Left ventricle myocardium inferior (tissue), 1 donor: Measurements from ENCODE around the gene TRIM29. TPM values are rescaled to one million over a fixed set of nuclear protein-coding genes. Genes with fewer than 3 reads are reported as not detected.

Experiments used
- DNase-seq: peaks from one replicate; pipeline ENCODE4 v3.0.0-alpha.2; 2020
- H3K27ac ChIP-seq: fragments of 200-600 bp; replicated peaks from 2 replicates; pipeline ENCODE4 v1.8.0; 2021
- H3K27me3 ChIP-seq: fragments of 200-600 bp; 2 replicates; pipeline ENCODE4 v1.8.0; 2021; ENCODE audit warnings: low read depth
- H3K36me3 ChIP-seq: fragments of 200-600 bp; 2 replicates; pipeline ENCODE4 v1.8.0; 2021
- H3K4me1 ChIP-seq: fragments of 200-600 bp; 2 replicates; pipeline ENCODE4 v1.8.0; 2021
- H3K4me3 ChIP-seq: fragments of 200-600 bp; 2 replicates; pipeline ENCODE4 v1.8.0; 2021; ENCODE audit warnings: mild to moderate bottlenecking, moderate library complexity
- H3K9me3 ChIP-seq: fragments of 200-600 bp; replicated peaks from 2 replicates; pipeline ENCODE4 v1.8.0; 2021
- intact Hi-C: fragments of 100-400 bp; cut with micrococcal nuclease; formaldehyde crosslinking; loops from one replicate; pipeline ENCODE4 v1.11.0; 2022
- total RNA-seq: library from RNA; stranded (reverse); fragmentation: NEBNext Ultra II Directional; extraction: Animal tissue kit (Norgen Biotek cat#: 25700); gene quantifications from one replicate; pipeline ENCODE4 v1.2.1, GENCODE V29; 2021
- TF ChIP-seq, protein P1 (sequence below): fragments of 200-600 bp; IDR thresholded peaks from 2 replicates; pipeline ENCODE4 v1.8.0; 2021; ENCODE audit warnings: antibody characterized with exemption, mild to moderate bottlenecking, borderline replicate concordance
- donor health status: DM: no; HTN: yes; CAD: no; lungs with severe emphysema.

Gene TRIM29
- total RNA-seq, 1 donor from 2014 or later, result not detected

DNA sequence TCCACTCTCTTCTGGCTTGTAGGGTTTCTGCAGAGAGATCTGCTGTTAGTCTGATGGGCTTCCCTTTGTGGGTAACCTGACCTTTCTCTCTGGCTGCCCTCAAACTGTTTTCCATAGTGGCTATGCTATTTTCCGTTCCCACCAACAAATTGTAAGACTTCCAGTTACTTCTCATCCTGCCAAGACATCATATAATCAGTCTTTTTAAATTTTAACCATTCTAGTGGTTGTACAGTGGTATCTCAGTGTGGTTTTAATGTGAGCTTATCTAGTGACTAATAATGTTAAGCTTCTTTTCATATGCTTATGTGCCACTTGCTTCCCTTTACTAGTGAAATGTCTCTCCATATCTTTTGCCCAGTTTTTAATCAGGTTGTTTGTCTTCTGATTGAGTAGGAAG is 13.6 kb upstream of the TRIM29 start:
- Histone ChIP-seq H3K4me3 (no peak overlapping the region), H3K9me3 (peaks cover 24% of the 10 kb centered on the region), H3K4me1 (no peaks in the 10 kb centered on the region), H3K36me3 (no peaks in the 10 kb centered on the region), H3K27ac (no peak overlapping the region), H3K27me3 (peaks cover 83% of the 10 kb centered on the region)
- DNase-seq, result no peak
- TF ChIP-seq, protein P1, sequence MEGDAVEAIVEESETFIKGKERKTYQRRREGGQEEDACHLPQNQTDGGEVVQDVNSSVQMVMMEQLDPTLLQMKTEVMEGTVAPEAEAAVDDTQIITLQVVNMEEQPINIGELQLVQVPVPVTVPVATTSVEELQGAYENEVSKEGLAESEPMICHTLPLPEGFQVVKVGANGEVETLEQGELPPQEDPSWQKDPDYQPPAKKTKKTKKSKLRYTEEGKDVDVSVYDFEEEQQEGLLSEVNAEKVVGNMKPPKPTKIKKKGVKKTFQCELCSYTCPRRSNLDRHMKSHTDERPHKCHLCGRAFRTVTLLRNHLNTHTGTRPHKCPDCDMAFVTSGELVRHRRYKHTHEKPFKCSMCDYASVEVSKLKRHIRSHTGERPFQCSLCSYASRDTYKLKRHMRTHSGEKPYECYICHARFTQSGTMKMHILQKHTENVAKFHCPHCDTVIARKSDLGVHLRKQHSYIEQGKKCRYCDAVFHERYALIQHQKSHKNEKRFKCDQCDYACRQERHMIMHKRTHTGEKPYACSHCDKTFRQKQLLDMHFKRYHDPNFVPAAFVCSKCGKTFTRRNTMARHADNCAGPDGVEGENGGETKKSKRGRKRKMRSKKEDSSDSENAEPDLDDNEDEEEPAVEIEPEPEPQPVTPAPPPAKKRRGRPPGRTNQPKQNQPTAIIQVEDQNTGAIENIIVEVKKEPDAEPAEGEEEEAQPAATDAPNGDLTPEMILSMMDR, result no peak
- intact Hi-C loops, result no loop called here

DNA sequence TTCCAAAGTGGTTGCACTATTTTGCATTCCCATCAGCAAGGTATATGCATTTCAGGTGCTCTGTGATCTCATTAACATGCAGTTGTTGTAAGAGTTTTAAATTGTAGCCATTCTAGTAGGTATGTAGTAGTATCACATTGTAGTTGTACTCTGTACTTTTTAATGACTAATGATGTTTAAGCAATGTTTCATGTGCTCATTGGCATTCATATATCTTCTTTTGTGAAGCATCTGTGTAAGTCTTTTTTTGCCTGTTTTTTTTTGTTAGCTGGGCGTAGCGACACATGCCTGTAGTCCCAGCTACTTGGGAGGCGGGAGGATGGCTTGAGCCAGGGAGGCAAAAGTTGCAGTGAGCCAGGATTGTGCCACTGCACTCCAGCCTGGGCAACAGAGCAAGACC is 11.3 kb upstream of the TRIM29 start:
- TF ChIP-seq, protein P1, result no peak
- DNase-seq, result no peak
- Histone ChIP-seq H3K36me3 (no peaks in the 10 kb centered on the region), H3K27ac (no peak overlapping the region), H3K27me3 (peaks cover 86% of the 10 kb centered on the region), H3K4me3 (no peak overlapping the region), H3K9me3 (peaks cover 12% of the 10 kb centered on the region), H3K4me1 (no peaks in the 10 kb centered on the region)
- intact Hi-C loops, result no loop called here

DNA sequence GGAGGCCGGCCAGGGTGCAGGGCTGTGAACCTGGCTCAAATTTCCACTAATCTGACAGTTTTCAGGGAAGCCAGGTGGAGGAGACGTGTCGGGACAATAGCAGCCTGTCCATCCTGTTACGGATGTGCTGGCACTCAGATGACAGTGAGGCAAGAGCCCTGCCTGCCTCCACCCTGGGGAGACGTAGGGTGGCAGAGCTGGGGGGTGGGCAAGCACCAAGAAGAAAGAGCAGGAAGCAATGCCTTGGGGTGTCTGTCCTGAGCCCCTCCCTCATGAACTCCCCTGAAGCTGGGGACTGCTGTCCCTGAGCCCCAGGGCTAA is 10.0 kb upstream of the TRIM29 start:
- H3K27ac ChIP-seq, result no peak overlapping the region

DNA sequence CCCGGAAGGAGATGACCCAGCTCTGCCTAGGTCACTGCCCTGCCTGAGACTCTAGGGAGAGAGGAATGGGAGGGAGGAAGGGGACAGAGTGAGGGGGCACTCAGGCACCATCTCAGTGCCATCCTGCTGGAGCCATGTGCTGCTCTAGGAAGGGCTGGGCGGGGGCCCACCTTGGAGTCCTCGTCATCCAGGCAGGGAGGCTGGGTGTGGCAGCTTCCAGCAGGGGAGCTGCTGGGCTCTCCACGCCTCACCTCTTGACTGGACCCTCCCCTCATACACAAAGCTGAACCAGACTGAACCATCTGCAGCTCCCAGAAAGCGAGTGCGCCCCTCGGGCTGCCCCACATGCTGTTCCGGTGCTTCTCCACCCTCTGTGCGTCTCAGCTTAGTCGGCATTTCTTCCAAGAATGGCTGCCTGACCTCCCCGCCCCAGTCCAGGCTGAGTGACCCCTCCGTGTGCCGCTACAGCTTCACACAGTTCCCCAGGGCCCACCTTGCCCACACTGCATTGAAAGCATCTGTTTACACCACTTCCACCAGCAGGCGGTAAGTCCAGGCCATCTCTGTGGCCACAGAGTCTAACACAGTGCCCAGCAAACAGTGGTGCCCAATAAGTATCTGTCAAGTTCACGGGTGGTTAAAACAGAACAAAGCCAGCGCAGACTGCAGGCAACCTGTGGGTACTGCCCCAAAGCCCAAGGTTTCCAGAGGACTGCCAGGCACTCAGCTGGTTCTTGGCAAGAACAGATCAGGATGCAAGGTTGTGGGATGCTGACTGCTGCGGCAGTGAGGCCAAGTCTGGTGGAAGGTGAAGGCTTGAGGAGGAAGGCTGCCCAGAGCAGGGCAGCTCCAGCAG is 9.4 kb upstream of the TRIM29 start:
- H3K27me3 ChIP-seq, result peaks cover 93% of the 10 kb centered on the region
- H3K9me3 ChIP-seq, result peaks cover 12% of the 10 kb centered on the region
- no peak overlapping the region for H3K27ac ChIP-seq
- intact Hi-C loops, result no loop called here
- H3K36me3 ChIP-seq, result no peaks in the 10 kb centered on the region
- H3K4me3 ChIP-seq, result no peak overlapping the region
- no peak for DNase-seq
- TF ChIP-seq, protein P1, result no peak
- no peaks in the 10 kb centered on the region for H3K4me1 ChIP-seq

More for the DNA sequence above, 10.0 kb upstream of the TRIM29 start:
- no peak for DNase-seq
- Histone ChIP-seq H3K9me3 (peaks cover 12% of the 10 kb centered on the region), H3K4me1 (no peaks in the 10 kb centered on the region), H3K4me3 (no peak overlapping the region), H3K27me3 (peaks cover 90% of the 10 kb centered on the region), H3K36me3 (no peaks in the 10 kb centered on the region)
- TF ChIP-seq, protein P1, result no peak
- intact Hi-C loops, result no loop called here

DNA sequence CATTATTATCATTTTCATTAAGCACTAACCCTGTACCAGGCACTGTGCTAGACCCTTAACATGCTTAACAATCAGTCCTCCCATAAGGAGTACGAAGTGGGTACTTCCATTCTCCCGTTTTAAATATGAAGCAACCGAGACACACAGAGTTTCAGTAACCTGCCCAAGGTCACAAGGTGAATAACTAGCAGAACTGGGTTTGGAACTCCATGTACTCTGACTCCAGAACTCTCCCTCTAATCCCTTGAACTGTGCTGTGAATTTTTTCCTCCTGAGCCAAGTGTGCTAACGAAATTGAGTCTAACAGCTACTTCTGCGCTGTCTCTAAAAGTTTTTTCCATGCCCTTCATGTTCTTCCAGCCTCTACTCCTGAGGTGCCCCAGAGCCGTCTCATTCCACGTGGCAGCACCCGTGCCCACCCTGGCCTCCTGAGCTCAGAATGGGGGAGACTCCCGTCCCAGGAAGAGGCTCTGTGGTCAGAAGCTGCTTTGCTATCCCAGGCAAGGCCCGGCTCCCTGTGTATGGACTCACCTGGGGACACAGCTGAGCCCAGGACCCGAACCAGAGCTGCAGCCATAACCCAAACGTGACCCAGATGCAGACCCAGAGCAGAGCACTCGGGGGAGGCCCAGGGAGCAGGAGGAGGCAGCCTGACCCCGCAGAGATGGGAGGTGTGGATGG is 8.6 kb upstream of the TRIM29 start:
- H3K4me3 ChIP-seq, result no peak overlapping the region
- H3K27ac ChIP-seq, result no peak overlapping the region
- no peaks in the 10 kb centered on the region for H3K4me1 ChIP-seq
- H3K27me3 ChIP-seq, result peaks cover 97% of the 10 kb centered on the region
- H3K9me3 ChIP-seq, result peaks cover 12% of the 10 kb centered on the region
- no peaks in the 10 kb centered on the region for H3K36me3 ChIP-seq
- DNase-seq, result no peak
- TF ChIP-seq, protein P1, result no peak
- intact Hi-C loops, result no loop called here
